ENCODE data around the gene MEA1. TPM values are rescaled to one million over a fixed set of nuclear protein-coding genes. Genes with fewer than 3 reads are reported as not detected.

The MEA1 gene
- total RNA-seq, 2 experiments from 2014 or later, result 90.2 to 94.4 TPM

DNA sequence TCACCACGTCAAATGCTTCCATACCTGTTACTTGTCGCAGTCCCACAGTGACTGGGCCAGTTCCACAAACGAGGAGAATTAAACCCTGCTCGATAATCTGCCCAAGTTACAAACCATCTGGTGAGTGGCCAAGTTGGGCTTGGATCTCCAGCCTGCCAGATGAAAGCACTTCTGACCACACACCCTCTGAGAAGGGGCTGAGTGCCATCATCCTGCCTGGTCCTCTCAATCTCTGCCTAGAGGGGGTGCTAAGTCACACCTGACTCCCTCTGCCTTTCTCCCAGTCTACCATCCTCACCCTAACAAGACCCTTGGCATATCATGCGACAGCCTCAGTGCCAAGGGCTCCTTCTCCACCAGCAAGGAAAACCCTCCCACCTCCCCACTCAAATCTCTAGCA lies 23.5 kb upstream of the MEA1 start:
- Mint-ChIP-seq H3K4me1 (ENCODE audit: low read depth) (no peaks in the 10 kb centered on the region), H3K27ac (no peak overlapping the region), H3K36me3 (peaks cover 32% of the 10 kb centered on the region), H3K4me3 (no peak overlapping the region), H3K9me3 (no peaks in the 10 kb centered on the region), H3K27me3 (no peaks in the 10 kb centered on the region)
- no peak for DNase-seq
- CTCF ChIA-PET, result no interaction called here
- intact Hi-C loops (cut with micrococcal nuclease), result no loop called here
- POLR2A ChIA-PET, result interaction anchor here (0.5 kb wide), 1 partner anchor 14 kb away, joined by 3 read pairs; no protein-coding TSS in a partner anchor

- CTCF ChIA-PET, result no interaction called here
- Mint-ChIP-seq H3K27me3 (no peaks in the 10 kb centered on the region), H3K36me3 (peaks cover 34% of the 10 kb centered on the region), H3K27ac (no peak overlapping the region), H3K9me3 (no peaks in the 10 kb centered on the region), H3K4me3 (no peak overlapping the region), H3K4me1 (ENCODE audit: low read depth) (no peaks in the 10 kb centered on the region)
- POLR2A ChIA-PET, result interaction anchor here (0.5 kb wide), 1 partner anchor 13 kb away, joined by 3 read pairs; no protein-coding TSS in a partner anchor
- intact Hi-C loops (cut with micrococcal nuclease), result no loop called here
- DNase-seq, result no peak
Measured at GRCh38 chr6:43036712-43037111, 23.0 kb upstream of the MEA1 start.

- Mint-ChIP-seq H3K4me3 (no peak overlapping the region), H3K27ac (no peak overlapping the region), H3K27me3 (no peaks in the 10 kb centered on the region), H3K4me1 (ENCODE audit: low read depth) (no peaks in the 10 kb centered on the region), H3K9me3 (no peaks in the 10 kb centered on the region), H3K36me3 (peaks cover 31% of the 10 kb centered on the region)
- POLR2A ChIA-PET, result interaction anchor here (0.6 to 1.4 kb wide), 3 partner anchors 11 to 106 kb away, joined by 3 read pairs; partner anchors contain the start of genes CNPY3 and CUL7
- DNase-seq, result no peak
- CTCF ChIA-PET, result no interaction called here
- intact Hi-C loops (cut with micrococcal nuclease), result no loop called here
Measured at GRCh38 chr6:43035495-43036194, 21.9 kb upstream of the MEA1 start.

DNA sequence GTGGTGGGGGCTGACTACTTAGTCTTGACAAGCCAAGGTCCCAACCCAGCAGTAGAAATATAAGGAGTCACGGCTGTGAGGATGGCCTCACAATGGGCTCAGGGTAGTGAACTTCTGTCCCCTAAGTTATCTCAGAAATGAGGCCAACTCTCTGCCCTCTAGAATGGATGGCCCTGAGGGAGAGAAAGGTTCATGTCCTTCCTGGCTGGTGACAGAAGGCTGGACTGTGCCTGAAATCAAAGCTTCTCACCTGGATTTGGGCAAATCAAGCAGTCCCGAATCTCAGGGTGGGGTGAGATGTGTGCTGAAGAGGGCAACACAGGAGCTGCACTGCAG lies 20.4 kb upstream of the MEA1 start:
- H3K27me3 Mint-ChIP-seq, result no peaks in the 10 kb centered on the region
- intact Hi-C loops (cut with micrococcal nuclease), result no loop called here
- POLR2A ChIA-PET, result no interaction called here
- no peaks in the 10 kb centered on the region for H3K4me1 Mint-ChIP-seq (ENCODE audit: low read depth)
- H3K36me3 Mint-ChIP-seq, result peaks cover 39% of the 10 kb centered on the region
- no peaks in the 10 kb centered on the region for H3K9me3 Mint-ChIP-seq
- no peak overlapping the region for H3K4me3 Mint-ChIP-seq
- peak overlapping the region; percentile 33 for H3K27ac Mint-ChIP-seq
- CTCF ChIA-PET, result no interaction called here
- no peak for DNase-seq

GRCh38 chr6:43033496-43034189 lies 19.9 kb upstream of the MEA1 start:
- intact Hi-C loops (cut with micrococcal nuclease), result no loop called here
- CTCF ChIA-PET, result interaction anchor here (1.0 kb wide), 1 partner anchor 133 kb away, joined by 3 read pairs; no protein-coding TSS in a partner anchor
- peak overlapping the region; percentile 55 for H3K27ac Mint-ChIP-seq
- POLR2A ChIA-PET, result no interaction called here
- H3K4me1 Mint-ChIP-seq (ENCODE audit: low read depth), result no peaks in the 10 kb centered on the region
- no peak overlapping the region for H3K4me3 Mint-ChIP-seq
- H3K9me3 Mint-ChIP-seq, result no peaks in the 10 kb centered on the region
- no peaks in the 10 kb centered on the region for H3K27me3 Mint-ChIP-seq
- DNase-seq, result no peak
- H3K36me3 Mint-ChIP-seq, result peaks cover 39% of the 10 kb centered on the region

DNA sequence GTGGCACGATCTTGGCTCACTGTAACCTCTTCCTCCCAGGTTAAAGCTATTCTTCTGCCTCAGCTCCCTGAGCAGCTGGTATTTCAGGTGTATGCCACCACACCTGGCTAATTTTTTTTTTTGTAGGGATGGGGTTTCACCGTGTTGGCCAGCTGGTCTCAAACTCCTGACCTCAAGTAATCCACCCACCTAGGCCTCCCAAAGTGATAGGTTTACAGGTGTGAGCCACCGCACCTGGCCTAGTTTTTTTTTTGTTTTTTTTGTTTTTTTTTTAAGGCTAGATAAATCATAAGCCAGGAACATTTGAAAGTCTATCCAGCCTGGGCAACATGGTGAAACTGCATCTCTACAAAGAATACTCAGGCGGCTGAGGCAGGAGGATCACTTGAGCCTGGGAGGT lies 18.6 kb upstream of the MEA1 start:
- POLR2A ChIA-PET, result no interaction called here
- CTCF ChIA-PET, result interaction anchor here (1.0 kb wide), 1 partner anchor 21 kb away, joined by 3 read pairs; the partner anchor contains the start of gene CUL7
- Mint-ChIP-seq H3K27ac (no peak overlapping the region), H3K4me3 (no peak overlapping the region), H3K9me3 (no peaks in the 10 kb centered on the region), H3K27me3 (no peaks in the 10 kb centered on the region), H3K4me1 (ENCODE audit: low read depth) (no peaks in the 10 kb centered on the region), H3K36me3 (peaks cover 40% of the 10 kb centered on the region)
- intact Hi-C loops (cut with micrococcal nuclease), result no loop called here
- DNase-seq, result no peak

DNA sequence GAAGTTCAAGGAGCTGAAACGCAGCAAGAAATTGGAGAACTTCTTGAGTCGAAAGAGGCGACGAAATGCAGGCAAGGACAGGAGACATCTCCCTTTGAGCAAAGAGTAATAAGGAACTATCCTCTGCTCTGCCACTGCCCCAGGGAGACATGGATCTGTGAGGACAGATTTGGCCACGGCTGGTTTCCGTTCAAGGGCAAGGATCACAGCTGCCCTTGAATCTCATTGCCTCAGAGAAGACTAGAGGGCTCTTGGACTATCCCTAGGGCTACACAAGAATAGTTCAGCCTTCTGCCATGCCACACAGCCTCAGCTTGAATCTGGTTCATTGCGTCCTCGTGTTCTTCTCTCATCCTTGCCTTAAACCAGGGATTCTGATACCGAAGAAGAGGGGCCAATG lies 15.4 kb upstream of the MEA1 start:
- peaks cover 8% of the 10 kb centered on the region for H3K4me1 Mint-ChIP-seq (ENCODE audit: low read depth)
- CTCF ChIA-PET, result interaction anchor here (1.3 kb wide), 1 partner anchor 200 kb away, joined by 3 read pairs; the partner anchor contains the start of gene DNPH1
- peaks cover 56% of the 10 kb centered on the region for H3K36me3 Mint-ChIP-seq

GRCh38 chr6:43026365-43026764 lies 12.6 kb upstream of the MEA1 start:
- no peaks in the 10 kb centered on the region for H3K27me3 Mint-ChIP-seq
- ChIA-PET CTCF (interaction anchor here (1.1 kb wide), 1 partner anchor 117 kb away, joined by 3 read pairs; no protein-coding TSS in a partner anchor), POLR2A (interaction anchor here (0.8 kb wide), 1 partner anchor 42 kb away, joined by 3 read pairs; the partner anchor contains the start of gene PPP2R5D)
- intact Hi-C loops (cut with micrococcal nuclease), result no loop called here
- H3K4me1 Mint-ChIP-seq (ENCODE audit: low read depth), result peaks cover 19% of the 10 kb centered on the region
- H3K4me3 Mint-ChIP-seq, result no peak overlapping the region
- peaks cover 46% of the 10 kb centered on the region for H3K36me3 Mint-ChIP-seq
- H3K9me3 Mint-ChIP-seq, result no peaks in the 10 kb centered on the region
- H3K27ac Mint-ChIP-seq, result no peak overlapping the region
- no peak for DNase-seq

More for the DNA sequence above, 15.4 kb upstream of the MEA1 start:
- no peak for DNase-seq
- Mint-ChIP-seq H3K27me3 (no peaks in the 10 kb centered on the region), H3K4me3 (no peak overlapping the region), H3K27ac (no peak overlapping the region), H3K9me3 (no peaks in the 10 kb centered on the region)
- intact Hi-C loops (cut with micrococcal nuclease), result no loop called here
- POLR2A ChIA-PET, result interaction anchor here (0.7 to 1.3 kb wide), 2 partner anchors 15 to 24 kb away, joined by 3 to 4 read pairs; partner anchors contain the start of genes CUL7, KLHDC3 and MEA1

DNA sequence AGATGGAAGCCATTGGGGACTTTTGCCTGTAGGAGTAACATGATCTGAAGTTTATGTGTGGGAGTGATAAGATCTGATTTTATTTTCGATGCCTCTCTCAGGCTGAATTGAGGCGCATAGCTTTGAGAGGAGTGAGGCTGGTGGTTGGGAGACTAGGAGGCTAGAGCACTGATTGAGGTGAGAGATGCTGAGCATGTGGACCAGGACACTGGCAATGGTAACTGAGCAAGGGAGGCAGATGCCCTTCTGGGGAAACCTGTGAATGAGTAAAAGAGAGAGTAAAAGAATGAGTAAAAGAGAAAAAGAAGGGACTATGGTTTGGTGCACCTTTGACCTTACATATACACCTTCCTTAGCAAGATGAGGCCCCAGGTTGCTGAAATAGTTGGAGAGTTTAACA lies 10.7 kb upstream of the MEA1 start:
- Mint-ChIP-seq H3K27me3 (no peaks in the 10 kb centered on the region), H3K4me3 (peak overlapping the region; percentile 30), H3K9me3 (no peaks in the 10 kb centered on the region), H3K4me1 (ENCODE audit: low read depth) (peaks cover 28% of the 10 kb centered on the region), H3K36me3 (peaks cover 39% of the 10 kb centered on the region), H3K27ac (peak overlapping the region; percentile 81)
- DNase-seq, result peak; percentile 32
- ChIA-PET CTCF (interaction anchor here (1.9 kb wide), 1 partner anchor 119 kb away, joined by 7 read pairs; no protein-coding TSS in a partner anchor), POLR2A (interaction anchor here (1.2 to 1.4 kb wide), 3 partner anchors 10 to 12 kb away, joined by 3 to 4 read pairs (median 3); partner anchors contain the start of genes KLHDC3 and MEA1)
- intact Hi-C loops (cut with micrococcal nuclease), result no loop called here

DNA sequence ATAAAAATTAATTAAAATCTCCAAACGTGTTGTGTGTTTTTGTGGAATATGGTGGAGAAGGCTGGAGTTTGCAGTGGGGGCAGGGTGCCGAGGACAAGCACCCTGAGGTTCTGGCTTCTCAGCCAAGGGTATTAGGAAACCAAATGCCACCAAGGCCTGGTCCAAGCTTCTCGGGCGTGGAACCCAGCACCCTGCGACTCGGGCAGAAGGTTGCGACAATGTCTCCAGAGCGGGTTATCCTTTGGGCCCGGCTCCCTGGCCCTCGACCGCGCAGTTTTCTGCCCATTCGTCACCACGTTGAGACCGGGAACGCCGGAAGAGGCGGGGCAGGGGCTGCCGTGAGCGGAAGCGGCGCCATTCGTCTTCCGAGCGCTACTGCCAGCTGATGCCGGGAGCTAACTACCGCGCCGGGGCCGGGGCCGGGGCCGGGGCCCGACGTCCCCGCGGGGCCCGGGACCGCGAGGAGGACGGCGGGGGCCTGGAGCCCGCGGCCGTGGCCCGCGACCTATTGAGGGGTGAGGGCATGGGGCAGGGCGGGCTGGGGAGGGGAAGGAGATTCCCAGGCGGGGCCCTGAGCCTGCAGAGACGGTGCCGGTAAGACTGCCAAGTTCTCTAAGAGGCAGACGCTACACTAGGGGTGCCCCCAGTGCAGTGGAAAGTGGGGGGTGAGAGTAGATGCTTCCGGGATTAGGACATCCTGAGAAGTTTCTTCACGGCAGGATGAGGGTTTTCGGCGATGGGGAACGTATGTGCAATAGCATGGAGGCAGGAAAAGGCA lies 7.7 kb upstream of the MEA1 start, which contains the start of gene RRP36:
RRP36 (plus strand) TSS at position 354 of the 778 bp plus-strand sequence; CDS start at position 386, 32 bp downstream.
- Mint-ChIP-seq H3K4me3 (peak within 1 kb of the TSS; percentile 98), H3K4me1 (ENCODE audit: low read depth) (peaks cover 45% of the 10 kb centered on the region), H3K27me3 (no peaks in the 10 kb centered on the region), H3K36me3 (peaks cover 34% of the 10 kb centered on the region), H3K9me3 (no peaks in the 10 kb centered on the region), H3K27ac (peak within 1 kb of the TSS; percentile 95)
- POLR2A ChIA-PET, result interaction anchor here (1.1 to 1.6 kb wide), 4 partner anchors 8 to 92 kb away, joined by 3 to 8 read pairs (median 7); partner anchors contain the start of genes CNPY3, CUL7, KLC4 and KLHDC3
- DNase-seq, result peak; percentile 79
- intact Hi-C loops (cut with micrococcal nuclease), result loop anchor here (1.0 kb wide), 1 partner anchor 7 kb away; the partner anchor contains the start of gene KLHDC3
- CTCF ChIA-PET, result interaction anchor here (0.9 to 2.6 kb wide), 6 partner anchors 24 to 153 kb away, joined by 3 to 11 read pairs (median 3); no protein-coding TSS in a partner anchor

DNA sequence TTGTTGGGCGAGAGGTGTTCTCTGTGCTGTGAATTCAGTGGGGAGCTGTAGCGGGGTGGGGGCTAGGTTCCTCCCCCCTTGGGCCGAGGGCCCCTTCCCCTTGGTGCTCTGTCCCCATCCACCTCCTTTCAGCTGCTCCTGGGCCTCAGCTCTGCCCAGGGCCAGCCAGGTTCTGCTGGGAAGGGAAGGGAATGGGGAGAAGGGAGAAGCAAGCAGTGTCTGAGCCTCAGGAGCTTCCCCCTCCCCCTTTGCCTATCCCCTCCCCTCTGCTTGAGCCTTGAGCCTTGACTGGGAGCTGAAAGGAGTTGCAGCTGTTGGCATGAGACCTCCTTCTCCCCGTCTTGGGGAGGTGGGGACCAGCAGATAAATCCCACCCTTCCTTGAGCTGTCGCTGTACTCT lies 7.1 kb upstream of the MEA1 start:
- peaks cover 31% of the 10 kb centered on the region for H3K36me3 Mint-ChIP-seq
- peaks cover 51% of the 10 kb centered on the region for H3K4me1 Mint-ChIP-seq (ENCODE audit: low read depth)
- intact Hi-C loops (cut with micrococcal nuclease), result no loop called here

More for the DNA sequence above, 7.1 kb upstream of the MEA1 start:
- peak overlapping the region; percentile 31 for H3K27ac Mint-ChIP-seq
- ChIA-PET CTCF (interaction anchor here (0.5 to 2.6 kb wide), 6 partner anchors 35 to 153 kb away, joined by 3 to 11 read pairs (median 3); no protein-coding TSS in a partner anchor), POLR2A (interaction anchor here (0.7 to 1.6 kb wide), 3 partner anchors 32 to 91 kb away, joined by 3 to 8 read pairs (median 8); partner anchors contain the start of genes CNPY3, CUL7 and MRPL2)
- peak overlapping the region; percentile 77 for H3K4me3 Mint-ChIP-seq
- H3K9me3 Mint-ChIP-seq, result no peaks in the 10 kb centered on the region
- H3K27me3 Mint-ChIP-seq, result no peaks in the 10 kb centered on the region
- no peak for DNase-seq

Data from activated CD4-positive, alpha-beta memory T cell treated with anti-CD3 and anti-CD28 coated beads for 36 hours (primary cell).